ENCODE measurements around the gene PMM2. TPM values are rescaled to one million over a fixed set of nuclear protein-coding genes. Genes with fewer than 3 reads are reported as not detected.

PMM2 gene
- total and polyA plus RNA-seq, 9 of the 15 experiments (the other 6 are each of a cell fraction or from before 2014, with no cell fraction given): 5.6 to 42.7 (median 25.9) TPM

GRCh38 chr16:8869212-8869987 is 71.8 kb downstream of the PMM2 start:
- in situ Hi-C loops (cut with MboI): no loop called here
- peak overlapping the region; percentile 93 for H2AFZ ChIP-seq (ENCODE audit: low read depth, low read length)
- peak overlapping the region; percentile 39 for H3K4me3 ChIP-seq
- H3K27ac ChIP-seq (ENCODE audit: extremely low read depth, low read depth, low read length): peak overlapping the region; percentile 63
- WGBS (ENCODE audit: insufficient coverage, low coverage, missing lambda C conversion rate): 25% methylated on average over 19 of the region's 37 CpGs
- H3K4me2 ChIP-seq (ENCODE audit: insufficient read depth, low read length): peak overlapping the region; percentile 77
- H3K4me1 ChIP-seq (replicated peaks in 1 of 2; ENCODE audit: control insufficient read depth in 2 of 2, insufficient read depth in 2 of 2, low read length in 2 of 2): peaks cover 39 to 60% of the 10 kb centered on the region in 2 experiments
- ChIA-PET CTCF (ENCODE audit: low intra/inter-chr PET ratio) (no interaction called here), POLR2A (interaction anchor here (0.6 to 1.5 kb wide), 6 partner anchors 9 to 310 kb away, joined by 3 to 9 read pairs (median 3); no protein-coding TSS in a partner anchor)
- H3K9me3 ChIP-seq (replicated peaks; ENCODE audit: control insufficient read depth, insufficient read depth, low read depth, low read length): no peaks in the 10 kb centered on the region
- H3K27me3 ChIP-seq (ENCODE audit: control insufficient read depth in 2 of 2, insufficient read depth in 2 of 2, low read length in 2 of 2): no peaks in the 10 kb centered on the region
- FAIRE-seq (peak; percentile 51), DNase-seq (ENCODE audit: extremely low read depth in 1 of 4, low spot score in 3 of 4) (peak; percentile 56 to 63 (median 62)), ATAC-seq (peak; percentile 49)
- H4K20me1 ChIP-seq (replicated peaks; ENCODE audit: control insufficient read depth, insufficient read depth, low read length): peaks cover 27% of the 10 kb centered on the region
- peaks cover 8% of the 10 kb centered on the region; the same call in 1 of the 3 replicates for H3K36me3 ChIP-seq (ENCODE audit: control insufficient read depth, insufficient read depth, low read length)
- peaks cover 8% of the 10 kb centered on the region for H3K9me1 ChIP-seq (ENCODE audit: control insufficient read depth, insufficient read depth, low read length)
- BruUV-seq (replicated peaks): no TSS peak
- intact Hi-C loops (cut with micrococcal nuclease): no loop called here
- H3K79me2 ChIP-seq (ENCODE audit: control insufficient read depth, insufficient read depth, low read length): peaks cover 38% of the 10 kb centered on the region
- peak overlapping the region; percentile 67 to 83 for H3K9ac ChIP-seq (ENCODE audit: insufficient read depth in 1 of 2, low read depth in 2 of 2, low read length in 2 of 2)
- no peak for TF ChIP-seq ZFPM2 (CRISPR knock-in tag; IDR thresholded peaks at IDR 0.05)
- TF ChIP-seq THAP7 (CRISPR knock-in tag; IDR thresholded peaks at IDR 0.05): no peak
- TF ChIP-seq ZNF507 (tag; conservative IDR thresholded peaks at IDR 0.05): no peak
- TF ChIP-seq COPS2 (conservative IDR thresholded peaks at IDR 0.05): no peak
- 0 out of 2 replicates have a peak, but pooled peaks have one; percentile 15 for TF ChIP-seq KDM2B (CRISPR knock-in tag; IDR thresholded peaks at IDR 0.05)
- TF ChIP-seq NCOR1 (IDR thresholded peaks at IDR 0.05): no peak
- no peak for TF ChIP-seq HEY1 (CRISPR knock-in tag; IDR thresholded peaks at IDR 0.05; ENCODE audit: borderline replicate concordance)
- no peak for TF ChIP-seq ZNF639 (CRISPR knock-in tag; conservative IDR thresholded peaks at IDR 0.05 in 1 of 2, IDR thresholded peaks at IDR 0.05 in 1 of 2)
- peak; percentile 14; the same call in 1 of the 2 replicates for TF ChIP-seq MYC (IDR thresholded peaks at IDR 0.05; ENCODE audit: low read depth, low read length)
- TF ChIP-seq MYC (CRISPR knock-in tag; IDR thresholded peaks at IDR 0.05; ENCODE audit: borderline replicate concordance, low read depth): no peak
- TF ChIP-seq SNAPC5 (CRISPR knock-in tag; IDR thresholded peaks at IDR 0.05): no peak
- TF ChIP-seq SMARCA4 (IDR thresholded peaks at IDR 0.05): peak; percentile 47
- no peak for TF ChIP-seq CCNT2 (IDR thresholded peaks at IDR 0.05; ENCODE audit: borderline replicate concordance, extremely low read depth, insufficient read length, low read depth, low read length)
- no peak for TF ChIP-seq TARDBP (IDR thresholded peaks at IDR 0.05)
- no peak for TF ChIP-seq ZNF140 (CRISPR knock-in tag; IDR thresholded peaks at IDR 0.05)
- TF ChIP-seq NFATC3 (IDR thresholded peaks at IDR 0.05): no peak
- TF ChIP-seq FOXK2 (conservative IDR thresholded peaks at IDR 0.05 in 1 of 2, IDR thresholded peaks at IDR 0.05 in 1 of 2; ENCODE audit: low read depth in 2 of 2): peak; percentile 38 to 57; a peak in 2 of 4 replicates
- no peak for TF ChIP-seq THAP12 (CRISPR knock-in tag; IDR thresholded peaks at IDR 0.05)

Data from K562 (cell line).